HG02970 (cell line): Measurements from ENCODE around the gene GC.
"Not testable (repeated sequence)": the region's sequence is repeated elsewhere in the genome, so short reads cannot be mapped to it uniquely, and the experiment has no call there.

Source experiments
- ATAC-seq: cut with Tn5 transposase; IDR thresholded peaks from one replicate; pipeline ENCODE4 v1.9.1; 2021; ENCODE audit warnings: mild to moderate bottlenecking, moderate library complexity, moderate number of reproducible peaks; ENCODE audit not compliant: unreplicated experiment, low FRiP score

Gene GC

GRCh38 chr4:71768123-71768522 lies 15.8 kb downstream of the GC start:
- ATAC-seq = no peak

- no peak for ATAC-seq
Measured at GRCh38 chr4:71765821-71766383, 18.0 kb downstream of the GC start.

GRCh38 chr4:71765350-71765749 lies 18.5 kb downstream of the GC start:
- no peak for ATAC-seq

- no peak for ATAC-seq
Measured at GRCh38 chr4:71752383-71753042, 31.4 kb downstream of the GC start.

GRCh38 chr4:71749008-71749594 lies 34.8 kb downstream of the GC start:
- ATAC-seq = no peak

- no peak for ATAC-seq
Measured at GRCh38 chr4:71746379-71746778, 37.5 kb downstream of the GC start.

GRCh38 chr4:71738782-71739181 lies 45.1 kb downstream of the GC start:
- not testable (repeated sequence) for ATAC-seq

GRCh38 chr4:71732706-71733105 lies 51.2 kb downstream of the GC start:
- no peak for ATAC-seq

GRCh38 chr4:71732066-71732465 lies 51.8 kb downstream of the GC start:
- ATAC-seq = no peak

GRCh38 chr4:71729856-71730255 lies 54.0 kb downstream of the GC start:
- no peak for ATAC-seq

- ATAC-seq = no peak
Measured at GRCh38 chr4:71713611-71714203, 70.2 kb downstream of the GC start.

GRCh38 chr4:71711985-71712348 lies 71.9 kb downstream of the GC start:
- ATAC-seq = no peak

GRCh38 chr4:71711044-71711984 lies 72.6 kb downstream of the GC start:
- no peak for ATAC-seq

- no peak for ATAC-seq
Measured at GRCh38 chr4:71709961-71710360, 73.9 kb downstream of the GC start.

GRCh38 chr4:71698141-71698540 lies 85.7 kb downstream of the GC start:
- ATAC-seq = no peak

- no peak for ATAC-seq
Measured at GRCh38 chr4:71697031-71697430, 86.8 kb downstream of the GC start.

GRCh38 chr4:71694961-71695360 lies 88.9 kb downstream of the GC start:
- no peak for ATAC-seq

- ATAC-seq = no peak
Measured at GRCh38 chr4:71692963-71693362, 90.9 kb downstream of the GC start.

GRCh38 chr4:71692198-71692597 lies 91.7 kb downstream of the GC start:
- ATAC-seq = no peak
